ENCODE data around the gene SMYD2. TPM values are rescaled to one million over a fixed set of nuclear protein-coding genes. Genes with fewer than 3 reads are reported as not detected.

SMYD2 gene
- total RNA-seq, 6 experiments from 2014 or later: 14.5 to 45.2 (median 24.1) TPM

DNA sequence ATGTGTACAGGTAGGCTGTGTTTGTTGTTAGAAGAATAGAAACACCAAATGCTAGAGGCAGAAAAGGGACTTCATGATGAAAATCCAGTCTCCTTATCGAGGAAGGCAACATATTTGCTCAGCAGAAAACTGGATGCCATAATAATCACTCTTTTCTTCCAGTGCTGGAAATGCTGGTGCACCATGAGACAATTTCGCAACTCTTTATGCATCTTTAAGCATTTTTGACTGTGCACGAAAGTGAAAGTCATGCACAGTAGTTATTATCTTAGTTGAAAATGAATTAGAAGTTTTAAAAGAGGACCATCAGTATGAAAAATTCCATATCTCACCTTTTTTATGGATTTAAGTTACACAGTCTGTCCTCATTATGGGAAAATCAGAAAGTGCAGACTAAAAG lies 29.1 kb downstream of the SMYD2 start:
- intact Hi-C loops (cut with DNase I): no loop called here
- Histone ChIP-seq H3K36me3 (no peaks in the 10 kb centered on the region), H3K4me3 (no peak overlapping the region), H3K27me3 (no peaks in the 10 kb centered on the region), H3K27ac (peak overlapping the region in 1 of 3 donors; percentile 0), H3K9me3 (no peaks in the 10 kb centered on the region), H3K4me1 (peaks cover 0 to 15% (median 2%) of the 10 kb centered on the region in 4 donors)
- DNase-seq (no peak), ATAC-seq (peak in 3 of 4 donors; percentile 26 to 42 (median 39))
- 12% methylated on average over 3 of the region's 3 CpGs for WGBS (ENCODE audit: insufficient coverage, low coverage, low lambda C conversion rate, missing lambda C conversion rate)
- TF ChIP-seq POLR2A (IDR thresholded peaks at IDR 0.05) (no peak), CTCF (IDR thresholded peaks at IDR 0.05) (no peak)

DNA sequence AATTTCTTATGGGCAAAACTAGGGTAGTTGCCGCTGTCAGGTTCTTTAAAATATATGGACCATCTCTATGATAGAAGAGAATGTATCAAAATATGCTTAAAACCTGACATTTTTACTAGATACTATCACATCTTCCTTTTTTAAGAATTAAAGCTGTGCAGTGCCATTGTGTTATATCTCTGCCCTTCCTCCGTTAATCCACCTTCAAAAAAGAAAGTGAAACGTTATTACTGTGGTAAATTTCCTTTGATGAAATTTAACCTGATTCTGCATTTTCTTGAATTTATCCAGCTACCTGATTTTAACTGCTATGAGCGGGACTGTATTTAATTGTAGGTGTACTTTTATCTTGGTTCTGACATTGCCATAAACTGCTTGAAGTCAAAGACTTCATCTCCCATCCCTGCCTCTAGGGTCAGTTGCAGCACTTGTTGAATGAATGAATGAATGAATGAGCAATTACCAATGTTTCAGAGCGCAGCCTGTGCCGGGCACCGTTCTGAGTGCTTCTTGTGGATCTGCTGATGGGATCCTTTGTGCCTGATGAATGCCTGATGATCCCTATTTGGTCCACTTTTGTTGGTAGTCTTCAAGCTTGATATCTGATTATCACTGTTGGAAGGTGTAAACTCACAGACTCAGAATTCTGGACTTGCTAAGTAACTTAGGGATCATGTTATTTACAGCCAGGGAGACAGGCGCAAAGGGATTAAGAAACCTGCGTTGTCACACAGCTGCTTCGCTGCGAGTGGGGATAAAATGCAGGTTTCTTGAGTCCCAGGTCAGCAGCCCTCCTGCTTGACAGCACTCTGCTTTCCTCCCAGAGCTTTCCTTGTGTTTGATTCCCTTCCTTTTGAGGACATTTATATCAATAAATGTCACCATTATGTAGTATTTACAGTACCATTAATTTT lies 30.1 kb downstream of the SMYD2 start:
- intact Hi-C loops (cut with DNase I): no loop called here

DNA sequence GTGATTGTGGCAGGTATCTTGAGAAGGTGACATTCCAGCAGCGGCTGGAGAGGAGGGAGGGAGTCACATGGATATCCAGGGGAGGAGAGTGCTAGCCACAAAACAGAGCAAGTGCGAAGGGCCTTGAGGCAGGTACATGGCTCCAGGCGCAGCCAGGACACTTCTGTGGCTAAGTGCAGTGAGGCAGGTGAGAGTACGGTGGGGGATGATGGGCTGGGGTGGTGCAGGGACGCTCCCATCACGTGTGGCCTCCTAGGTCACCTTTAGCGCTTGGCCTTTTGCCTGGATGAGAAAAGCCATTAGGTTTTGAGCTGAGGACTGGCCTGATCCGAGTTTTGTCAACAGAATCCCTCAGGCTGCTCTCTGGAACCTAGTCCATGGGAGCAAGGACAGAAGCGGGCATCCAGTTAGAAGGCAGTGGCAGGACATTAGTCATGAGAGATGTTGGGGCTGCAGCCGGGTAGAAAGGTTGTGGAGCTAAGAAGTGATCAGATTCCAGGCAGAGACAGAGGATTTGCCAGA lies 31.6 kb downstream of the SMYD2 start:
- 56% methylated on average over 10 of the region's 10 CpGs for WGBS (ENCODE audit: insufficient coverage, low coverage, low lambda C conversion rate, missing lambda C conversion rate)
- DNase-seq: peak; percentile 66 to 92 (median 79)
- Histone ChIP-seq H3K36me3 (no peaks in the 10 kb centered on the region), H3K4me3 (no peak overlapping the region), H3K4me1 (peaks cover 0 to 29% (median 8%) of the 10 kb centered on the region in 4 donors), H3K27ac (peak overlapping the region; percentile 35 to 77 (median 74)), H3K9me3 (no peaks in the 10 kb centered on the region), H3K27me3 (no peaks in the 10 kb centered on the region)
- ATAC-seq: peak; percentile 80 to 89 (median 86)
- intact Hi-C loops (cut with DNase I): no loop called here
- peak; percentile 37 for TF ChIP-seq POLR2A (IDR thresholded peaks at IDR 0.05)
- no peak for TF ChIP-seq CTCF (IDR thresholded peaks at IDR 0.05)

More for the DNA sequence above, 30.1 kb downstream of the SMYD2 start:
- no peak overlapping the region for H3K4me3 ChIP-seq
- no peaks in the 10 kb centered on the region for H3K27me3 ChIP-seq
- DNase-seq: no peak
- H3K9me3 ChIP-seq: no peaks in the 10 kb centered on the region
- H3K27ac ChIP-seq: peak overlapping the region in 1 of 3 donors; percentile 0
- WGBS (ENCODE audit: insufficient coverage, low coverage, low lambda C conversion rate, missing lambda C conversion rate): 53% methylated on average over 10 of the region's 11 CpGs
- peaks cover 0 to 20% (median 4%) of the 10 kb centered on the region in 4 donors for H3K4me1 ChIP-seq
- no peaks in the 10 kb centered on the region for H3K36me3 ChIP-seq
- no peak for ATAC-seq
- no peak for TF ChIP-seq POLR2A (IDR thresholded peaks at IDR 0.05)
- no peak for TF ChIP-seq CTCF (IDR thresholded peaks at IDR 0.05)

- Histone ChIP-seq H3K27me3 (no peaks in the 10 kb centered on the region), H3K4me1 (peaks cover 0 to 29% (median 8%) of the 10 kb centered on the region in 4 donors), H3K36me3 (no peaks in the 10 kb centered on the region), H3K9me3 (no peaks in the 10 kb centered on the region), H3K4me3 (no peak overlapping the region), H3K27ac (no peak overlapping the region)
- DNase-seq (no peak), ATAC-seq (no peak)
- WGBS (ENCODE audit: insufficient coverage, low coverage, low lambda C conversion rate, missing lambda C conversion rate): 49% methylated on average over 5 of the region's 5 CpGs
- intact Hi-C loops (cut with DNase I): no loop called here
- no peak for TF ChIP-seq POLR2A (IDR thresholded peaks at IDR 0.05)
- no peak for TF ChIP-seq CTCF (IDR thresholded peaks at IDR 0.05)
These were observed 33.4 kb downstream of the SMYD2 start for GRCh38 chr1:214314178-214314843.
